HCT116 (cell line): ENCODE measurements around the gene RAI2. TPM values are rescaled to one million over a fixed set of nuclear protein-coding genes. Genes with fewer than 3 reads are reported as not detected.

ENCODE experiments used
- ATAC-seq: fragments of 200-7000 bp; cut with Tn5 transposase; 2 replicates; pipeline ENCODE4 v1.9.1; 2020; ENCODE audit warnings: mild to moderate bottlenecking, moderate library complexity
- BruUV-seq: library from RNA; stranded (reverse); fragments of 400-500 nt; replicated peaks from 2 replicates; lab custom pipeline; 2021; lab: Mats Ljungman, UMichigan
- CTCF ChIA-PET: fragments of 300-600 bp; sonication (Branson Sonifier 250); formaldehyde crosslinking; loops from one replicate; lab custom pipeline; 2021; ENCODE audit warnings: antibody characterized with exemption; lab: Charles Lee
- POLR2A ChIA-PET: fragments of 300-600, 350-600 bp; sonication (Branson Sonifier 250); formaldehyde crosslinking; loops from one replicate; lab custom pipeline; 2021; ENCODE audit warnings: antibody characterized with exemption; lab: Charles Lee
- RAD21 ChIA-PET, 2 experiments: fragments of 300-600 bp; sonication (Branson Sonifier 250); formaldehyde crosslinking; loops; one replicate each; lab custom pipeline; 2023; ENCODE audit warnings: low total read pairs in 2 of 2; ENCODE audit not compliant: uncharacterized antibody in 2 of 2, unreplicated experiment in 2 of 2, low non-redundant PET in 1 of 2; lab: Charles Lee
- DNase-seq: peaks from one replicate; pipeline ENCODE4 v3.0.0-alpha.2; 2010; ENCODE audit warnings: low read depth, low spot score
- H2AFZ ChIP-seq: fragments of 200-600 bp; shearing (Covaris generic), sonication (generic); 2 replicates; pipeline ENCODE4 v1.6.1; 2017; ENCODE audit warnings: low read depth, mixed run types, mixed read lengths, antibody characterized with exemption, low read length; ENCODE audit not compliant: poor library complexity, severe bottlenecking
- H3K27ac ChIP-seq: 2 replicates; pipeline ENCODE4 v1.5.1; 2012; ENCODE audit warnings: low read depth, low read length
- H3K27me3 ChIP-seq: fragments of 200-600 bp; sonication (generic); 2 replicates; pipeline ENCODE4 v1.6.1; 2016; ENCODE audit warnings: mixed run types, low read length, mixed read lengths; ENCODE audit not compliant: insufficient read depth
- H3K36me3 ChIP-seq, 2 experiments: fragments of 200-500 bp in 1 of 2; fragments of 200-600 bp in 1 of 2; sonication (Bioruptor generic) in 1 of 2; sonication (generic) in 1 of 2; 2 replicates each; pipeline versions ENCODE4 v1.5.1 to v1.6.1; 2014 to 2016; ENCODE audit warnings: low read length in 2 of 2, inconsistent platforms in 1 of 2, mixed read lengths in 1 of 2, mixed run types in 1 of 2; ENCODE audit not compliant: insufficient read depth in 2 of 2, control insufficient read depth in 1 of 2
- H3K4me1 ChIP-seq, 2 experiments: fragments of 200-600 bp in 1 of 2; sonication (generic) in 1 of 2; 2 replicates each; pipeline versions ENCODE4 v1.5.1 to v1.6.1; 2012 to 2017; ENCODE audit warnings: low read length in 2 of 2, inconsistent platforms in 1 of 2, mild to moderate bottlenecking in 1 of 2, mixed read lengths in 1 of 2, mixed run types in 1 of 2, moderate library complexity in 1 of 2; ENCODE audit not compliant: insufficient read depth in 2 of 2, control insufficient read depth in 1 of 2
- H3K4me2 ChIP-seq: fragments of 200-600 bp; sonication (generic); 2 replicates; pipeline ENCODE4 v1.6.1; 2017; ENCODE audit warnings: mixed run types, low read length, mixed read lengths
- H3K4me3 ChIP-seq, 2 experiments: fragments of 200-600 bp in 1 of 2; sonication (generic) in 1 of 2; replicated peaks in 1 of 2; 2 replicates each; pipeline ENCODE4 v1.5.1; 2011 to 2016; ENCODE audit warnings: low read length in 2 of 2, control low read depth in 1 of 2, low read depth in 1 of 2, mild to moderate bottlenecking in 1 of 2, mixed read lengths in 1 of 2, mixed run types in 1 of 2
- H3K79me2 ChIP-seq: fragments of 200-600 bp; sonication (generic); 2 replicates; pipeline ENCODE4 v1.6.1; 2017; ENCODE audit warnings: mild to moderate bottlenecking, mixed run types, low read length, moderate library complexity, mixed read lengths; ENCODE audit not compliant: insufficient read depth
- H3K9ac ChIP-seq: fragments of 200-600 bp; sonication (generic); 2 replicates; pipeline ENCODE4 v1.6.1; 2016; ENCODE audit warnings: low read length, mixed read lengths
- H3K9me2 ChIP-seq: fragments of 200-600 bp; sonication (generic), shearing (Covaris generic); 2 replicates; pipeline ENCODE4 v1.6.1; 2017; ENCODE audit warnings: mixed run types, mild to moderate bottlenecking, moderate library complexity; ENCODE audit not compliant: insufficient read depth
- H3K9me3 ChIP-seq, 2 experiments: fragments of 200-500 bp in 1 of 2; fragments of 200-600 bp in 1 of 2; sonication (Bioruptor generic) in 1 of 2; sonication (generic) in 1 of 2; 2 replicates each; pipeline ENCODE4 v1.6.1; 2014 to 2017; ENCODE audit warnings: low read length in 2 of 2, mixed read lengths in 2 of 2, inconsistent platforms in 1 of 2, low read depth in 1 of 2, mild to moderate bottlenecking in 1 of 2, mixed run types in 1 of 2, moderate library complexity in 1 of 2; ENCODE audit not compliant: control insufficient read depth in 1 of 2, insufficient read depth in 1 of 2
- H4K20me1 ChIP-seq: fragments of 200-600 bp; sonication (generic), shearing (Covaris generic); 2 replicates; pipeline ENCODE4 v1.6.1; 2017; ENCODE audit warnings: mixed run types, mild to moderate bottlenecking, moderate library complexity; ENCODE audit not compliant: insufficient read depth
- CTCF ChIP-seq, 3 experiments: fragments of 200-600 bp in 1 of 3; sonication (generic) in 1 of 3; IDR thresholded peaks in 2 of 3; conservative IDR thresholded peaks in 1 of 3; 2 replicates each; pipeline ENCODE4 v1.5.1; 2012 to 2017; ENCODE audit warnings: low read depth in 2 of 3, low read length in 2 of 3, antibody characterized with exemption in 1 of 3, borderline replicate concordance in 1 of 3, control low read depth in 1 of 3, mild to moderate bottlenecking in 1 of 3, mixed read lengths in 1 of 3, mixed run types in 1 of 3, moderate library complexity in 1 of 3; ENCODE audit not compliant: insufficient read depth in 1 of 3
- RAD21 ChIP-seq: IDR thresholded peaks from 2 replicates; pipeline ENCODE4 v1.6.1; 2012; ENCODE audit warnings: low read depth, mild to moderate bottlenecking
- ZBTB33 ChIP-seq: IDR thresholded peaks from 2 replicates; pipeline ENCODE4 v1.6.1; 2011; ENCODE audit warnings: mild to moderate bottlenecking, low read length, moderate library complexity; ENCODE audit not compliant: insufficient replicate concordance; ENCODE audit errors: extremely low read depth
- intact Hi-C: fragments of 100-400 bp; cut with micrococcal nuclease; formaldehyde crosslinking; loops from 2 replicates; pipeline ENCODE4 v1.10.0; 2022
- total RNA-seq: library from RNA; stranded (reverse); gene quantifications from one replicate; pipeline ENCODE4 v1.2.1, GENCODE V29; 2021; ENCODE audit not compliant: unreplicated experiment

RAI2 gene
- total RNA-seq, 1 experiment from 2014 or later = not detected

- POLR2A ChIA-PET = no interaction called here
These were observed 48.3 kb downstream of the RAI2 start for GRCh38 chrX:17812763-17813162.

More at GRCh38 chrX:17812763-17813162, 48.3 kb downstream of the RAI2 start:
- Histone ChIP-seq H3K9ac (no peak overlapping the region), H3K4me2 (no peak overlapping the region), H3K27me3 (no peaks in the 10 kb centered on the region), H3K36me3 (no peaks in the 10 kb centered on the region), H3K4me3 (no peak overlapping the region), H3K27ac (no peak overlapping the region), H2AFZ (no peak overlapping the region), H4K20me1 (no peaks in the 10 kb centered on the region), H3K4me1 (peaks cover 4 to 5% of the 10 kb centered on the region in 2 experiments; a peak in 1 of 4 replicates), H3K9me2 (no peaks in the 10 kb centered on the region), H3K79me2 (no peaks in the 10 kb centered on the region), H3K9me3 (no peaks in the 10 kb centered on the region)
- TF ChIP-seq CTCF (IDR thresholded peaks at IDR 0.05 in 2 of 3, conservative IDR thresholded peaks at IDR 0.05 in 1 of 3; ENCODE audit: borderline replicate concordance in 1 of 3, insufficient read depth in 1 of 3, low read depth in 2 of 3, low read length in 2 of 3) (peak; percentile 31 to 64 (median 62); a peak in 5 of 6 replicates), RAD21 (peak; percentile 45), ZBTB33 (no peak)
- DNase-seq (no peak), ATAC-seq (no peak)
- CTCF ChIA-PET = interaction anchor here (1.1 to 2.0 kb wide), 4 partner anchors 11 to 1521 kb away, joined by 3 to 6 read pairs (median 4); no protein-coding TSS in a partner anchor
- intact Hi-C loops = loop anchor here (10.0 kb wide), 1 partner anchor 402 kb away; no protein-coding TSS in a partner anchor
- BruUV-seq = no TSS peak
- RAD21 ChIA-PET = no interaction called here
